Natural killer cell treated with Interleukin-12 subunit alpha and Interleukin-12 subunit beta and Interleukin-15 and Interleukin-18, amount 100 ng/mL, for 72 hours (primary cell): Measurements from ENCODE around the gene ATRX. TPM values are rescaled to one million over a fixed set of nuclear protein-coding genes. Genes with fewer than 3 reads are reported as not detected.
"Not testable (repeated sequence)": the region's sequence is repeated elsewhere in the genome, so short reads cannot be mapped to it uniquely, and the experiment has no call there.

ENCODE experiments used
- ATAC-seq, 2 donors: fragments of 150-1000 bp; cut with Tn5 transposase in 1 of 2; sonication (Bioruptor Pico), chemical (Tn5 transposase) in 1 of 2; 2 replicates each; pipeline ENCODE4 v1.10.0; 2021
- DNase-seq: peaks from one replicate; pipeline ENCODE4 v3.0.0; 2022; ENCODE audit warnings: low spot score
- H3K27ac Mint-ChIP-seq, 2 donors: 1 replicate in 1 of 2; 2 replicates in 1 of 2; pipeline ENCODE4 v1.8.0; 2022; ENCODE audit warnings: mixed read lengths in 2 of 2, mild to moderate bottlenecking in 1 of 2, moderate library complexity in 1 of 2
- H3K27me3 Mint-ChIP-seq, 2 donors: 1 replicate in 1 of 2; 2 replicates in 1 of 2; pipeline ENCODE4 v1.8.0; 2022; ENCODE audit warnings: mixed read lengths in 2 of 2
- H3K36me3 Mint-ChIP-seq: one replicate; pipeline ENCODE4 v1.8.0; 2022; ENCODE audit warnings: mixed read lengths
- H3K4me1 Mint-ChIP-seq, 2 donors: 1 replicate in 1 of 2; 2 replicates in 1 of 2; pipeline ENCODE4 v1.8.0; 2022; ENCODE audit warnings: low read depth in 2 of 2, mixed read lengths in 2 of 2, mild to moderate bottlenecking in 1 of 2
- H3K4me3 Mint-ChIP-seq: one replicate; pipeline ENCODE4 v1.8.0; 2022; ENCODE audit warnings: mixed read lengths
- H3K9me3 Mint-ChIP-seq: 2 replicates; pipeline ENCODE4 v1.8.0; 2022; ENCODE audit warnings: mixed read lengths
- total RNA-seq, 2 donors: library from RNA; stranded (reverse); gene quantifications; one replicate each; pipeline ENCODE4 v1.2.3, GENCODE V29; 2022

The ATRX gene
- total RNA-seq, 2 donors from 2014 or later = 79.4 to 99.5 TPM

- Mint-ChIP-seq H3K9me3 (no peaks in the 10 kb centered on the region), H3K36me3 (no peaks in the 10 kb centered on the region), H3K4me1 (peaks cover 14 to 23% of the 10 kb centered on the region in 2 donors), H3K27ac (peak overlapping the region in 1 of 2 donors; percentile 3), H3K27me3 (no peaks in the 10 kb centered on the region), H3K4me3 (no peak overlapping the region)
- DNase-seq (no peak), ATAC-seq (no peak)
Observed at GRCh38 chrX:77771601-77772000, 14.4 kb downstream of the ATRX start.

DNA sequence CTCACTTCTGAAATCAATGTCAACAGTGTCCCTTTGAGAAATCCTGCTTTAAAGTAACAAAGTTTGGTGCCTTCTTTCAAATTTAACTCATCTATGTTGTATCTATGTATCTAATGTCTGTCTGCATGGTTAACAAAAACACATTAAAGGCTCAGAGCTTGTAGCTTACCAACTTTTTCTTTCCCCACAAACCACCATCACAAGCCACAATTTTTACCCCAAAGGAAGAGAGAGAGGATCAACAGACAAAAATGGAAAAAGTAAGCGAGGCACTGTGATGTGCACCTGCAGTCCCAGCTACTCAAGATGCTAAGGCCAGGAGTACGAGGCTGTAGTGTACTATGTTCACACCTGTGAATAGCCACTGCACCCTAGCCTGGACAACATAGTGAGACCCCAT is 17.2 kb downstream of the ATRX start:
- no peak for DNase-seq
- H3K4me1 Mint-ChIP-seq = peaks cover 8 to 19% of the 10 kb centered on the region in 2 donors
- no peaks in the 10 kb centered on the region for H3K27me3 Mint-ChIP-seq
- no peak overlapping the region for H3K27ac Mint-ChIP-seq
- ATAC-seq = no peak
- H3K4me3 Mint-ChIP-seq = no peak overlapping the region
- no peaks in the 10 kb centered on the region for H3K9me3 Mint-ChIP-seq
- H3K36me3 Mint-ChIP-seq = no peaks in the 10 kb centered on the region

- H3K9me3 Mint-ChIP-seq, ATAC-seq, H3K36me3 Mint-ChIP-seq, DNase-seq, H3K27ac Mint-ChIP-seq, H3K4me3 Mint-ChIP-seq, H3K27me3 Mint-ChIP-seq: not testable (repeated sequence)
- H3K4me1 Mint-ChIP-seq = peaks cover 7 to 19% of the 10 kb centered on the region in 2 donors
Observed at GRCh38 chrX:77766212-77766611, 19.8 kb downstream of the ATRX start.

DNA sequence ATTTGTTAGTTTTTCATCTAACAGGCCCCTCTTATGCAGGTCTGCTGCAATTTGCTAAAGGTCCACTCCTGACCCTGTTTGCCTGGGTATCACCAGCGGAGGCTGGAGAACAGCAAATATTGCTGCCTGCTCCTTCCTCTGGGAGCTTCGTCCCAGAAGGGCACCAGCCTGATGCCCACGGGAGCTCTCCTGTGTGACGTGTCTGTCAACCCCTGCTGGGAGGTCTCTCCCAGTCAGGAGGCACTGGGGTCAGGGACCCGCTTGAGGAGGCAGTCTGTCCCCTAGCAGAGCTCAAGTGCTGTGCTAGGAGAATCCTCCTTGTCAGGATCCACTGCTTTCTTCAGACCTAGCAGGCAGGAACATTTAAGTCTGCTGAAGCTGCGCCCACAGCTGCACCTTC is 30.5 kb downstream of the ATRX start:
- no peak overlapping the region for H3K4me3 Mint-ChIP-seq
- no peak overlapping the region for H3K27ac Mint-ChIP-seq
- no peaks in the 10 kb centered on the region for H3K27me3 Mint-ChIP-seq
- peaks cover 6% of the 10 kb centered on the region for H3K36me3 Mint-ChIP-seq
- no peak for DNase-seq
- no peak for ATAC-seq
- H3K4me1 Mint-ChIP-seq = peaks cover 19 to 31% of the 10 kb centered on the region in 2 donors
- H3K9me3 Mint-ChIP-seq = no peaks in the 10 kb centered on the region

DNA sequence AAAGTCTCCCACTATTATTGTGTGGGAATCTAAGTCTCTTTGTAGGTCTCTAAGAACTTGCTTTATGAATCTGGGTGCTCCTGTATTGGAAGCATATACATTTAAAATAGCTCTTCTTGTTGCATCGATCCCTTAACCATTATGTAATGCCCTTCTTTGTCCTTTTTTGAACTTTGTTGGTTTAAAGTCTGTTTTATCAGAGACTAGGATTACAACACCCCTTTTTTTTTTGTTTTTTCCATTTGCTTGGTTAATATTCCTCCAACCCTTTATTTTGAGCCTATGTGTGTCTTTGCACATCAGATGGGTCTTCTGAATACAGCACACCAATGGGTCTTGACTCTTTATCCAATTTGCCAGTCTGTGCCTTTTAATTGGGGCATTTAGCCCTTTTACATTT is 32.1 kb downstream of the ATRX start:
- H3K27ac Mint-ChIP-seq, ATAC-seq, H3K27me3 Mint-ChIP-seq, H3K4me3 Mint-ChIP-seq, H3K36me3 Mint-ChIP-seq, H3K9me3 Mint-ChIP-seq, DNase-seq: not testable (repeated sequence)
- peaks cover 17 to 31% of the 10 kb centered on the region in 2 donors for H3K4me1 Mint-ChIP-seq

DNA sequence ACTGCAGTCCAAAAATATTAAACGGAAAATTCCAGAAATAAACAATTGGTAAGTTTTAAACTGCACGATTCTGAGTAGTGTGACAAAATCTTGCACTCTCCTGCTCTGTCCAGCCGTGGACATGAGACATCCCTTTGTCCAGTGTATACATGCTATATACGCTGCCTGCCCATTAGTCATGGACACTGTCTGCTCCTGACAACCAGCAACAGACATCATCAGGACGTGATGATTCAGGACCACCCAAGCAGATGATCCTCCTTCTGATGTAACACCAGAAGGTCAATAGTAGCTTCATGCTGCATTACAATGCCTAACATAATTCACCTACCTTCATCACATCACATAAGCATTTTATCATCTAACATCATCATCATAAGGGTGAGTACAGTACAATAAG is 36.3 kb downstream of the ATRX start:
- Mint-ChIP-seq H3K27ac (no peak overlapping the region), H3K27me3 (no peaks in the 10 kb centered on the region), H3K4me1 (peaks cover 23 to 30% of the 10 kb centered on the region in 2 donors), H3K36me3 (peaks cover 6% of the 10 kb centered on the region), H3K9me3 (no peaks in the 10 kb centered on the region), H3K4me3 (no peak overlapping the region)
- no peak for DNase-seq
- no peak for ATAC-seq

DNA sequence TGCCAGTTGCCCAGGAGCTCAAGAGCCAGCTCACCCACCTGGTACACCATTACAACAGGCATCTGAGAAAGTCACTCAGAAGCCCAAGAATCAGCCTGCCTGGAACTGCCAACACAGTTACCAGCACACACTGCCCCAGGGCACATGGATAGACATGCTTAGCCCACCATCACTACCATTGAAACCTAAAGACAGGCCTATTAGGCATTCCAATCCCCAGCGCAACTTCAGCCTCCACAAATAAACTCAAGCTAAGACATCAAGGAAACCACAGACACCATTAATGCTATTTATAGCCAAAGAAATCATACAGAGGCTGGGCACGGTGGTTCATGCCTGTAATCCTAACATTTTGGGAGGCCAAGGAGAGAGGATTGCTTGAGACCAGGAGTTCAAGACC is 42.3 kb downstream of the ATRX start:
- H3K4me1 Mint-ChIP-seq = peaks cover 43 to 44% of the 10 kb centered on the region in 2 donors
- DNase-seq = no peak
- H3K27me3 Mint-ChIP-seq = peaks cover 0 to 2% of the 10 kb centered on the region in 2 donors
- H3K27ac Mint-ChIP-seq = peak overlapping the region in 1 of 2 donors; percentile 2
- ATAC-seq = no peak
- H3K36me3 Mint-ChIP-seq = no peaks in the 10 kb centered on the region
- no peaks in the 10 kb centered on the region for H3K9me3 Mint-ChIP-seq
- H3K4me3 Mint-ChIP-seq = no peak overlapping the region

- ATAC-seq = peak in 1 of 2 donors; percentile 36
- Mint-ChIP-seq H3K36me3 (no peaks in the 10 kb centered on the region), H3K27ac (no peak overlapping the region), H3K4me1 (peaks cover 41 to 43% of the 10 kb centered on the region in 2 donors), H3K27me3 (peaks cover 0 to 2% of the 10 kb centered on the region in 2 donors), H3K9me3 (no peaks in the 10 kb centered on the region), H3K4me3 (no peak overlapping the region)
- DNase-seq = no peak
Observed at GRCh38 chrX:77742788-77743476, 43.1 kb downstream of the ATRX start.

DNA sequence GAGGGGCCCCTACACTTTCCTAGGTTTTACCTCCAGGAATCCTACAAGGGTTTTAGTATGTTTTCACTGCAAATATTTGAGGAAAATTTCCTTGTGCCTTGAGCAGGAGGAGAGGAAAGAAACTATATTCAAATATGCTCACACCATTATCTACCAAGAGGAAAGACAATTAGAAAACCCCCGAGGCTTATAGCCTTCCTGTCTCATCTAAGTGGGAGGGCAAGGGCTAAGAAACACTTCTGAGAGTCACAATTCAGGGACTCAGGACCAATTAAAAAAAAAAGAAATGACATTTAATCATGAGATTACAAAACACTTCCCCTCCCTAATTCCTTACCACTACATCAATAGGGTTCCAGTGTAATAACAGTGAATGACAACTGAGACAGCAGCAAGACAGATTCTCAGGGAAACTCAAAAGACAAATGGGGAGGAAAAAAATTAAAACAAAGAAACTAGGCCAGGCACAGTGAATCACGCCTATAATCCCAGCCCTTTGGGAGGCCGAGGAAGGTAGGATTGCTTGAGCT is 45.6 kb downstream of the ATRX start:
- H3K9me3 Mint-ChIP-seq = no peaks in the 10 kb centered on the region
- DNase-seq (no peak), ATAC-seq (no peak)
- peaks cover 41 to 43% of the 10 kb centered on the region in 2 donors for H3K4me1 Mint-ChIP-seq
- H3K36me3 Mint-ChIP-seq = no peaks in the 10 kb centered on the region
- H3K4me3 Mint-ChIP-seq = peak overlapping the region; percentile 49
- peak overlapping the region; percentile 55 to 71 for H3K27ac Mint-ChIP-seq
- H3K27me3 Mint-ChIP-seq = peaks cover 0 to 2% of the 10 kb centered on the region in 2 donors

DNA sequence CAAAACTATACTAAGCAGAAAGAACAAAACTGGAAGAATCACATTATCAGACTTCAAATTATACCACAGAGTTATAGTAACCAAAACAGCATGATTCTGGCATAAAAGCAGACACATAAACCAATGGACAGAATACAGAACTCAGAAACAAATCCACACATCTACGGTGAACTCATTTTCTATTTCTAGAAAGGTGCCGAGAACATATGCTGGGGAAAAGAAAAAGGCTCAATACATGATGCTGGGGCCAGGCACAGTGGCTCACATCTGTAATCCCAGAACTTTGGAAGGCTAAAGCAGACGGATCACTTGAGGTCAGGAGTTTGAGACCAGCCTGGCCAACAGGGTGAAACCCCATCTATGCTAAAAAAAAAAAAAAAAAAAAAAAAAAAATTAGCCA is 52.7 kb downstream of the ATRX start:
- Mint-ChIP-seq H3K4me3 (no peak overlapping the region), H3K27ac (peak overlapping the region in 1 of 2 donors; percentile 2), H3K9me3 (no peaks in the 10 kb centered on the region), H3K27me3 (no peaks in the 10 kb centered on the region), H3K36me3 (no peaks in the 10 kb centered on the region), H3K4me1 (peaks cover 23 to 34% of the 10 kb centered on the region in 2 donors)
- DNase-seq (no peak), ATAC-seq (no peak)

GRCh38 chrX:77731821-77732419 is 54.1 kb downstream of the ATRX start:
- Mint-ChIP-seq H3K27ac (no peak overlapping the region), H3K36me3 (no peaks in the 10 kb centered on the region), H3K4me3 (no peak overlapping the region), H3K27me3 (no peaks in the 10 kb centered on the region), H3K9me3 (no peaks in the 10 kb centered on the region), H3K4me1 (peaks cover 23 to 34% of the 10 kb centered on the region in 2 donors)
- ATAC-seq (peak in 1 of 2 donors; percentile 48), DNase-seq (no peak)

DNA sequence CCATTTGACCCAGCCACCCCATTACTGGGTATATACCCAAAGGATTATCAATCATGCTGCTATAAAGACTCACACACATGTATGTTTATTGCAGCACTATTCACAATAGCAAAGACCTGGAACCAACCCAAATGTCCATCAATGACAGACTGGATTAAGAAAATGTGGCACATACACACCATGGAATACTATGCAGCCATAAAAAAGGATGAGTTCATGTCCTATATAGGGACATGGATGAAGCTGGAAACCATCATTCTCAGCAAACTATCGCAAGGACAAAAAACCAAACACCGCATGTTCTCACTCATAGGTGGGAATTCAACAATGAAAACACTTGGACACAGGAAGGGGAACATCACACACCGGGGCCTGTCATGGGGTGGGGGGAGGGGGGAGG is 59.9 kb downstream of the ATRX start:
- not testable (repeated sequence) for DNase-seq, H3K9me3 Mint-ChIP-seq, ATAC-seq, H3K4me3 Mint-ChIP-seq, H3K36me3 Mint-ChIP-seq, H3K27ac Mint-ChIP-seq, H3K27me3 Mint-ChIP-seq
- peaks cover 14 to 19% of the 10 kb centered on the region in 2 donors for H3K4me1 Mint-ChIP-seq

DNA sequence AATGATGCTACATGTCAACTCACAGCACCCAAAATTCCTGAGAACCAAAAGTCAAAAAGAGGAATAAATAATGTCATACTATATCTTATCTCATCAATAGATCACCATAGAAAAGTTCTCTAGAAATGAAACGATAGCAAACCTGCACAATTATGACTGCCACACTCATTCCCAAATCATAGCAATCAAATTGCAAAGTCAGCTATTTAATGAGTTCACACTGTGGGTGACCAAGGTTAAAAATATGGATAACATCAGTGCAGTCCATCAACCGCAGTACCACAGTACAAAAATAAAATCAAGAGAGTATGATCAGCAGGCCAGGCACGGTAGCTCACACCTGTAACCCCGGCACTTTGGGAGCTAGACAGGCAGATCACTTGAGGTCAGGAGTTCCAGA is 62.3 kb downstream of the ATRX start:
- no peak overlapping the region for H3K27ac Mint-ChIP-seq
- ATAC-seq (no peak), DNase-seq (no peak)
- H3K4me1 Mint-ChIP-seq = peaks cover 28 to 32% of the 10 kb centered on the region in 2 donors
- H3K9me3 Mint-ChIP-seq = no peaks in the 10 kb centered on the region
- H3K4me3 Mint-ChIP-seq = no peak overlapping the region
- no peaks in the 10 kb centered on the region for H3K36me3 Mint-ChIP-seq
- peaks cover 0 to 2% of the 10 kb centered on the region in 2 donors for H3K27me3 Mint-ChIP-seq

DNA sequence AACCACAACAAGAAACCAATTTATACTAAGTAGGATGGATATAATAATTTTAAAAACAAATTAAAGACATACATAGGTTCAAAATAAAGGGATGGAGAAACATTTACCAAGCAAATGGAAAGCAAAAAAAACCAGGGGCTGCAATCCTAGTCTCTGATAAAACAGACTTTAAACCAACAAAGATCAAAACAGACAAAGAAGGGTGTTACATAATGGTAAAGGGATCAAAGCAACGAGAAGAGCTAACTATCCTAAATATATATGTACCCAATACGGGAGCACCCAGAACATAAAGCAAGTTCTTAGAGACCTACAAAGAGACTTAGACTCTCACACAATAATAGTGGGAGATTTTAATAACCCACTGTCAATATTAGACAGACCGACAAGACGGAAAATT is 66.6 kb downstream of the ATRX start:
- Mint-ChIP-seq H3K36me3 (no peaks in the 10 kb centered on the region), H3K4me1 (peaks cover 26 to 28% of the 10 kb centered on the region in 2 donors), H3K4me3 (peak overlapping the region; percentile 8), H3K27me3 (peaks cover 0 to 2% of the 10 kb centered on the region in 2 donors), H3K9me3 (no peaks in the 10 kb centered on the region), H3K27ac (peak overlapping the region in 1 of 2 donors; percentile 2)
- DNase-seq (no peak), ATAC-seq (no peak)
